Measurements from ENCODE around the gene ZNF483.

The ZNF483 gene

DNA sequence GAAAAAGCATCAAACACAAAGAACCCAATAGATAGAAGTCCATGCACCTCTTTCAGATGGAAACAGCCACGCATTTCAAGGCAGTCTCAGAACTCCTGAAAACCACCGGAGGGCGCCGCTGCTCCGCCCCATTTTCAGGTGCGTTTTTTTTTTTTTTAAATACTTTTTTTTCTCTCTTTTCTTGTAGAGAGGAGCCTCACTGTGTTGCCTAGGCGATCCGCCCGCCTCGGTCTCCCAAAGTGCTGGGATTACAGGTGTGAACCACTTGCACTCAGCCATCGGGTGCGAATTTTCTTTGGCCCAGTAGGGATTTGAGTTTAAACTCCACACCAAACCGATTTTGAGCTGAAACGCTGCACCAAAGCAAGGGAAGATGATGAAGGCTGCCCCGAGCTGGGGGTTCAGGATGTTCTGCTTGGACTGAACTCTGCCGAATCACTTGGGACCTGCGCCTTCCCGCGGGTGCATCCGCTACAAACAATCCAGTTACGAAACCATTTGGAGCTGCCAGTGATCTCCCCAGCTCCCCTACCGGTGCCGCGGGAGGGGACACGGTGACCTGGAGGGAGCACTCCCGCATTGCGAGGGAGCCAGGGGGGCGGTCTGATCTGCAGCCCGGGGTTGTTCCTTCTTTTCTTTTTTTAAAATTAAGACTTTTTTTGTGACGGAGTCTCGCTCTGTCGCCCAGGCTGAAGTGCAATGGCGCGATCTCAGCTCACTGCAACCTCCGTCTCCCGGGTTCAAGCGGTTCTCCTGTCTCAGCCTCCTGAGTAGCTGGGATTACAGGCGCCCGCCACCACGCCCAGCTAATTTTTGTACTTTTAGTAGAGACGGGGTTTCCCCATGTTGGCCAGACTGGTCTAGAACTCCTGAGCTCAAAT lies 73.1 kb downstream of the ZNF483 start:
- TF ChIP-seq GATA3 (IDR thresholded peaks at IDR 0.05; ENCODE audit: low read depth, low read length) (no peak), GATA2 (IDR thresholded peaks at IDR 0.05; ENCODE audit: low read depth, low read length) (no peak)

DNA sequence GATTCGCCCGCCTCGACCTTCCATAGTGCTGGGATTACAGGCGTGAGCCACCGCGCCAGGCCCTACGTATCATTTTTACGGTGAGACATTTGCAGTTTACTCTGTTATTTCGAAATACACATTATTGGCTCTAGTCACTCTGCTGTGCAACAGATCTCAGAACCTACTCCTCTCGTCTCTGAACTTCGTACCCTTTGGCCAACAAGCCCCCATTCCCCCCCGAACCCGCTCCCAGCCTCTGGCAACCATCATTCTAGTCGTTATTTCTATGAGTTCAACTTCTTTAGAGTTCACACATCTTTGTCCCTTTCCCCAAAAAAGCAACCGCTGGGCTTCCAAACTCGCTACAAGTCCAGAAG lies 73.7 kb downstream of the ZNF483 start:
- no peak for TF ChIP-seq GATA3 (IDR thresholded peaks at IDR 0.05; ENCODE audit: low read depth, low read length)
- no peak for TF ChIP-seq GATA2 (IDR thresholded peaks at IDR 0.05; ENCODE audit: low read depth, low read length)

DNA sequence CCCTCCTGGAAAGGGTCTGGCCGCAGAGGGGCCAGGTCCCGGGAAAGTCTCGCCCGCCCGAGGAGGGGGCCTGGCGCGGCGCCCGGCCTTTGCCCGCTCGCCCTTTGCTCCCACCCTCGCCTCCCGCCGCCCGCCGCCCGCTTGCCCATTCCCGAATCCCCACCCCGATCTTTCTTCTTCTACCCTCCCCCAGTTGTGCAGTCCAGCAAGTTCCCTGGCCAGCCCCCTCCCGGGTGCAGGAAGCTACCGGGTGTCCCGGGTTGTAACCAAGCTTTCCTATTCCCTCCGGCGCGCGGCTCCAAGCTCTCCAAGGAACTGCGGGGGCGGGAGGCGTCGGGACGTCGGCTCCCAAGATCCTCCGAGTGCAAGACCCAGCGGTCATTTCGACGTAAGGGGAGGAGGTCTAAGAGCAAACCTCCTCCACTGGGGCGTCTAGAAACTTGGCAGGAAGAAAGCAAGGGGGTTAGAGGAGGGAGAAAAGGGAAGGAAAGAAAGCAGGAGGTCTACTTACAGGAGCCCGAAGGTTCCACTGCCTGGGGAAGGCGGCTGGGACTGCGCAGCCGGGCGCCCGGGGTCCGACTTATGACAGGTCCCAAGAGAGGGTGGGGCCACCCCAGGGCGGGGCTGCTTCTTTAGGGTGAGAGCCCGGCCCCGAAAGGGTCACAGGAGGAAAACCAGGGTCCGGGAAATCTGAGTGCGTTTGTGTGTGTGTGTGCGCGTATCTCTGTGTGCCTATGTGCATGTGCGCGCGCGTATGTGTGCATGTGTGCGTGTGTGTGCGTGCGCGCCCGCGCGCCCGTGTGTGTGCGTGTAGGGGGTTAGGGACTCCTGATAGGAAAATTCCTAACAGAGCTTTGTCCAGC lies 74.3 kb downstream of the ZNF483 start, which contains the start of gene PTGR1:
Gene PTGR1 (minus strand): TSS at position 556 of the 863 bp plus-strand sequence. CDS start 2,225 bp downstream, outside the sequence.
- TF ChIP-seq GATA2 (IDR thresholded peaks at IDR 0.05; ENCODE audit: low read depth, low read length): no peak
- no peak for TF ChIP-seq GATA3 (IDR thresholded peaks at IDR 0.05; ENCODE audit: low read depth, low read length)

DNA sequence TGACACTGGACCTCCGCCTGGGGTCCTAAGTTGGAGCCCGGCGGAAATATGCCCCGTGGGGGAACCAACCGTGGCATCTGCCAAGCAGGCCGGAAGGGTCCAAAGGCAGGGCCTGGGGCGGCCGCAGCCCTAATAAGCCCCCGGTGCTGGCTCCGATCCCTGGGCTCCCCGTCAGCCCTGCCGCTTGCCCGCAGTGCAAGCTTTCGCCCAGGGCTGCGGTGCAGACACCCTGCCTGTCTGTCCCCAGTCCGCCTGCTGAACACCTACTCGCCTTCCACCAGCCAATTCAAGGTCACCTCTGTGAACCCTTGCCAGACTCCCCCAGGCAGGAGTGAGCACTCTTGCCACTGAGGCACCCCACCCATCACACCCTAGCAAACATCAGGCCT lies 75.0 kb downstream of the ZNF483 start:
- no peak for TF ChIP-seq GATA2 (IDR thresholded peaks at IDR 0.05; ENCODE audit: low read depth, low read length)
- TF ChIP-seq GATA3 (IDR thresholded peaks at IDR 0.05; ENCODE audit: low read depth, low read length): no peak

DNA sequence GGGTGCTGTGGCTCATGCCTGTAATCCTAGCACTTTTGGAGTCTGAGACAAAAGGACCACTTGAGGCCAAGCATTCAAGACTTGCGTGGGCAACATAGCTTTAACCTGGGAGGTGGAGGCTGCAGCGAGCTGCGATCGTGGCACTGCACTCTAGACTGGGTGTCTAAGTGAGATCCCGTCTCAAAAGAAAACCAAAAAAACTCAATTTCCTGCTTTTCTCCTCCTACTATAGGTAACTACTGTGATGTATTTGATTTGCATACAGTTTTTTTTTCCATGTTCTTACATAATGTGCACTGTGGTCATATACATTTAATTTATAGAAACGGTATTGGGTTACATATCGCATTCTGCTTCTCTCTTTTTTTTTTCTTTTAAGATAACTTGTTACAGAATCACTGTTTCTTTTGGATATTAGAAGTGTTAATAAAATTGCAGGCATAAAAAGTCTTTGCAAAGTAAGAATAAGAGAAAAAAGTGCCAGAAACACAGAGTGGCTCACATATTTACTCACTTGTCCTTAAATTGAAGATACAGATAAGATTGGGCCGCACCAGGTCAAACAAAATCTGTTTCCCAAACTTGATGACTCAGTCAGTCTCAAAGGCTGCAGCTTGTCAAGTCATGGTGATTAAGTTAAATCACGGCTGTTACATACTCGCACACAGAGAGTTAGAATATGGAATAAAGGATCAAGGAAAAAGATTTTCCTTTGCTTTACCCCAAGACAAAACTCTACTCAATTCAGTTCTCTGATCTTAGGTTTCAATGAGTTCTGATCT lies 76.4 kb downstream of the ZNF483 start:
- TF ChIP-seq GATA2 (IDR thresholded peaks at IDR 0.05; ENCODE audit: low read depth, low read length): no peak

DNA sequence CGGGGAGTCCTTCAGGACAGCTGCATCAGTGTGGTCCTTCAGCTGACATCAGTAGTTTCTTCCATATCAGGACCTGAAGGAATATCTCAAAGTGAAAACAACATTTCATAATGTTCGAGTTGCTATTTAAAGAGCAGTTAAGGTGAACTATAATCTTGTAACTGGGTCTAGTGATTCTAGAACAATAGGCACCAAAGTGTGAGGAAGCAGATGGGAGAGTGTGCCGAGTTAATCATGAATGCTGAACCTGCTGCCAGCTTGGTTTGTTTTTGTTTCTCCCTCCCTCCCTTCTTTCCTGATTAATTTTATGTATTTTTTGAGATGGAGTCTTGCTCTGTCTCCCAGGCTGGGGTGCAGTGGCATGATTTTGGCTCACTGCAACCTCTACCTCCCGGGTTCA lies 78.1 kb downstream of the ZNF483 start:
- TF ChIP-seq GATA3 (IDR thresholded peaks at IDR 0.05; ENCODE audit: low read depth, low read length): no peak
- no peak for TF ChIP-seq GATA2 (IDR thresholded peaks at IDR 0.05; ENCODE audit: low read depth, low read length)

DNA sequence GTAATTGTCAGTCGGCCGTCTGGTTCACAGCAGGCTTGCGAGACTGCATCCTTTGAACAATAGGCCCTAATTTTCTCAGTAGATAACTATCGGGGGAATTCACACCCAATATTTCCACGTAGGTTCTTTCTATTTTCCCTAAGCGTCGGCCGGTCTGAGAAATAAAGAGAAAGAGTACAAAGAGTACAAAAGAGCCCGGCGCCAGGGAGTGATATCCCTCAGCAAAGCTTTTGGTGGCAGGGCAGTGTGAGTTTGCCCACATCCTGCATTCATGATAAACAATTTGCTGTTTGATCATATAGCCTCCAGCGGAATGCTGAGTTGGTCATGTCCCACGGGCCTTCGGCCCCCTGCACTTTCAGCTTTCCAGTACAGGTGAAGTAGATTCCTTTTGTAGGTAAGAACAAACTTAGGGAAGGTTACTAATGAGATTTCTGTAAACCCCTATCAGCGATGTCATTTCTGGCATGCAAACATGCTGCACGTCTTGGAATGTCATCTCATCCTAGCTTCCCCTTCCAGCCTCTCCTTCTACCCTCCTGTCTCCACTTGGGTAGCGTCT lies 79.2 kb downstream of the ZNF483 start:
- TF ChIP-seq GATA2 (IDR thresholded peaks at IDR 0.05; ENCODE audit: low read depth, low read length) (no peak), GATA3 (IDR thresholded peaks at IDR 0.05; ENCODE audit: low read depth, low read length) (no peak)

DNA sequence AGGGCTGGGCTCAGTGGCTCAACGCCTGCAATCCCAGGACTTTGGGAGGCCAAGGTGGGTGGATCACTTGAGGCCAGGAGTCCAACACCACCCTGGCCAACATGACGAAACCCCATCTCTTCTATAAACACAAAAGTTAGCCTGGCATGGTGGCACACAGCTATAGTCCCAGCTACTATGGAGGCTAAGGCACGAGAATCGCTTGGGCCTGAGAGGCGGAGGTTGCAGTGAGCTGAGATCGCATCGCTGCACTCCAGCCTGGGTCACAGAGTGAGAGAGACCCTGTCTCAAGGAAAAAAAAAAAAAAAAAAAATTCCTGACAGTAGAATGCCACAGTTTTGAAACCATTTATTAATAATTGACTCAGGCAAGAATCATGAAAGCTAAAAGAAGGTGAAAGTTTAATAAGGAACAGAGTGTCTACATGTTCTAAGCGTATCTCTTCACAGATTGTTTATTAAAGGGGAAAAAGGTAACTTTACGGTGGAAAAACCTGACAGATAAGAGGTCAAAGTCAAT lies 80.1 kb downstream of the ZNF483 start:
- TF ChIP-seq GATA3 (IDR thresholded peaks at IDR 0.05; ENCODE audit: low read depth, low read length) (no peak), GATA2 (IDR thresholded peaks at IDR 0.05; ENCODE audit: low read depth, low read length) (no peak)

DNA sequence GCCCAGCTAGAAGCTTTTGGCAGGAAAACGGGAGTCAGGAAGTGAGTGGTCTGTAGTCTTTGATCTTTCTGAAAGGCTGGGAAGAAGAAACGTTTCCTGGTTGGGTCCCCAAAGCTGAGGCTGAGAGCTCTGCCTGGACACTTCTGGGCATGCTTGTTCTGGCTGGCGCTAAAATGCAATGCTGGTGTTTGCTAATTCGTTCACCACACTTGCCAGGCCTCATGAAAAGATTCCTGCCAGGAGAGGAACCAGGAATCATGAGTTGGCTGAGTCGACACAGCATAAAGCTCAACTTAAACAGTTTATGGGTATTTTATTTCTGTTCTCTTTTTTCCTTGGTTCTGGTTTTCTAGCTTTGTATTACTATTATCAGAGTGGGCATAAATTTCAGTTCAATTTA lies 85.2 kb downstream of the ZNF483 start:
- TF ChIP-seq GATA3 (IDR thresholded peaks at IDR 0.05; ENCODE audit: low read depth, low read length) (no peak), GATA2 (IDR thresholded peaks at IDR 0.05; ENCODE audit: low read depth, low read length) (no peak)

DNA sequence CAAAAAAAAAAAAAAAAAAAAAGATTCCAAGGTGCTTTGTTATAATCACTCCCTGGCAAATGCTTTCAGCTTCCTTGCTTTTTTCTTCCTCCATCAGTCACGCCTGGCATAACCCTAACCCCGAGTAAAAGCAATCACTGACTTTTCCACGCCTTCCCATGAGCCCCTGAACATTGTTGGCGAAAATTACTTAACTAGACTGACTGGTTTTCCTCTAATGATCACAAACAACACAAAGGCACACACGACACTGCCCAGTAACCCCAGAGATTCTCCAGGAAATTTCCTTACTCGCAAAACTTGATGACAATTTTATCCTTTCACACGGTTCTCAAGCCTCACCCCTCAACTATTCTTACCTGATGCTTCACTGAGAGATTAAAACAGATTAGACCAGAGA lies 85.9 kb downstream of the ZNF483 start:
- TF ChIP-seq GATA3 (IDR thresholded peaks at IDR 0.05; ENCODE audit: low read depth, low read length): no peak
- TF ChIP-seq GATA2 (IDR thresholded peaks at IDR 0.05; ENCODE audit: low read depth, low read length): no peak

DNA sequence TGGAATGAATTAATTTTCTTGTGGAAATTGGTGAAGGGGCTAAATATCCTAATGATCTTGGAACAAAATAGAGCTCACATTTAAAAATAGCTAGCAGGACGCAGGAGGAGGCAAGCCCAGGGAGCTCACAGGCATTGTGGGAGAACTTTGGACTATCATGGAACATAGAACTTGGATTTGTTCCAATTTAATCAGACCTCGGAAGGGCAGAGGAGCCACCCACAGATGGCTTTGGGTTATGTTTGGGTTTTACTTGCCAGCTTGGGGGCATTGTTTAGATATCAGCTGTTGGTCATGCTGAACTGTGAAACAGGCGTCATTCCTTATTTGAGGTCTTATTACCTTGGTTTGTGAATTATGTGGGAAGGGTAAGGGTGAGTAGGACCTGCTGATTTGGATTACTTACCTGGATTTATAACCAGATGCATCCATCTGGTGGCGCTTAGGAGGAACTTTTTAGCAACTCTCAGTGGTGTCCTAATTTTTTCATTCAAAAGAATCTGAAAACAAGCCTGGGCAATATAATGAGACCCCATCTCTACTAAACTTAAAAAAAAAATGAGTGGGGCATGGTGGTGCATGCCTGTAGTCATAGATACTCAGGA lies 88.6 kb downstream of the ZNF483 start:
- no peak for TF ChIP-seq GATA2 (IDR thresholded peaks at IDR 0.05; ENCODE audit: low read depth, low read length)
- TF ChIP-seq GATA3 (IDR thresholded peaks at IDR 0.05; ENCODE audit: low read depth, low read length): no peak

DNA sequence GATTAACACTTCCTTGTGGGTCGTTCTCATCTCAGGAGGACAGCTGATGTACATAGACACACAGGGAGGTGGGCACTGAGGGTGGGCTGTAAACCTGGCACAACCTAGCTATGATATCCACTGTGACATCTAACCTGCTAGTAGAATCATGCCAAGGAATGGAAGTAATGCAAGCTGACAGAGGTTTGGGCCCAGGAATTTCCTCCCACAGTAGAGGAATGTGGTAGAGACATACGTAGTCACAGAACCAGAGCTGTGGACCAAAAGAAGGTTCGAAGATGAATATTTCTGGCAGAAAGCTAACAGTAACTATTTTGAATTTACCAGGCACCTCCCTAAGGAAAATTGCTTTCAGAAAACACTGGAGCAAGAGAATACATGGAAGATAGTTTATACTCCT lies 90.9 kb downstream of the ZNF483 start:
- TF ChIP-seq GATA3 (IDR thresholded peaks at IDR 0.05; ENCODE audit: low read depth, low read length) (no peak), GATA2 (IDR thresholded peaks at IDR 0.05; ENCODE audit: low read depth, low read length) (no peak)

DNA sequence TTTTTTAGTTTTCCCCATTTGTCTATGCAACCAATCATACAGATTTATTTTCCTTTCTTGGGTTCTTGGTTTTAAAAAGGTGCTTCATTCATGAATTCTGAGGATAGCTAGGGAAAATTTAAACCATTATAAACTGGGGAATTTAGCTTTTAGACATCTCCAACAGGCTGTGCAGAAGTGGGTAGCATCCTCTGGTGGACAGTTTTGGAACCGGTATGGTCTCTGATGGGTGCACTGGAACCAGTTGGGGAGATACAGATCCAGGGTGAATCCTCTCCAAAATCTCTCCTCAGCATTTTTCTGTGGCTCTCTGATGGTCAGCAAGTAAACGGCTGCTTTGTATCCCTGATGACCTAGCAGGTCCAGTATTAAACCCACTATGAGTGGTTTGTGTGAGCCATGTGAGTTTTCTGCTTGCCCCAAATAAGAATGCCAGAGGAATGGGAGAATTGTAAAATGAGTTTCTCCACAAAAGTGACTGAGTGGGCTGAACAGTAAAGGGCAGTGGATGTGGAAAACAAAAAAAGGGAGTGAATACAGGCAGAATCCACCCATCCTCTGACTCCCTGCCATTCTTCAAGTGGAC lies 97.0 kb downstream of the ZNF483 start:
- TF ChIP-seq GATA2 (IDR thresholded peaks at IDR 0.05; ENCODE audit: low read depth, low read length) (no peak), GATA3 (IDR thresholded peaks at IDR 0.05; ENCODE audit: low read depth, low read length) (no peak)
